Stomach (tissue), 4 donors: Measurements from ENCODE around the gene PALB2.

Experiments
- EP300 ChIP-seq: sonication (generic); formaldehyde crosslinking; IDR thresholded peaks from one replicate; pipeline ENCODE4 v1.6.1; 2017; ENCODE audit warnings: antibody characterized with exemption
- TF ChIP-seq, protein P1 (sequence below), 7 experiments: fragments of 450-650 bp in 4 of 7; fragments of 200-600 bp in 3 of 7; sonication (generic) in 3 of 7; IDR thresholded peaks; one replicate each; pipeline ENCODE4 v1.5.1; 2016 to 2019; ENCODE audit warnings: antibody characterized with exemption in 7 of 7, control low read depth in 2 of 7, mild to moderate bottlenecking in 1 of 7

DNA sequence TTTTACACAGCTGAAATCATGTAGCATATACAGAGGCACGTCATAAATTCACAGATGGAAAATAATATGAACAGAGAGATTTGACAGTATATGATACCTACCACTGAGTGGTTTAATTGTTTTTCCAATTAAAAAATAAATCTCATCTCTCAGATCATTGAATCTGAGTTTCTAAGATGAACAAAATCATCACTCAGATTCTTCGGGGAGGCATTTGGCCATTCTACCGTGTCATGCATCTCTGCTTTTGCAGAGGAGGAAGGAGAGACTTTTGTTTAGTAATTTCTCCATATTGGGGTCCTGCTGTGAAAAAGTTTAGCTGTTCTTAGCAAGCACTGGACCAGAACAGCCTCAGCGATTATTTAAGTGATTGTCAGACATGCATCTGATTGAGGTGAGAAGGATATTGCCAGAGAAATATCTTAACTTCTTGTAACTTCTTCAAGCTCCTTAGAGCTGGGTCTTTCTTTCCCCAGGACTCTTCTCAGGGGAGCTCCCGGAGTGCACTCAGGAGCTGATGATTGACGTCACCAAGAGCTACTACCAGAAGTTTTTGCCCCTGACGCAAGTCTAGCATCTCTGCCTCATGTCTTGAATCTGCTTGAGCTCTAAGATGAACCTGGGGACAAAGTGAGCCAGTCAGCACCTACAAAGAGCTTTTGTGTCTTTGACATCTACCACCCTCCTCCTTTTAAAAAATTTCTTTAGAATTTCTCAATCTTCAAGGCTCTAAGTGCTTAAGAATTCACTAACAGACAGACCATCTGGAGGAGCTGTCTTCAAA, 25.7 kb upstream of the PALB2 start:
- TF ChIP-seq, protein P1, sequence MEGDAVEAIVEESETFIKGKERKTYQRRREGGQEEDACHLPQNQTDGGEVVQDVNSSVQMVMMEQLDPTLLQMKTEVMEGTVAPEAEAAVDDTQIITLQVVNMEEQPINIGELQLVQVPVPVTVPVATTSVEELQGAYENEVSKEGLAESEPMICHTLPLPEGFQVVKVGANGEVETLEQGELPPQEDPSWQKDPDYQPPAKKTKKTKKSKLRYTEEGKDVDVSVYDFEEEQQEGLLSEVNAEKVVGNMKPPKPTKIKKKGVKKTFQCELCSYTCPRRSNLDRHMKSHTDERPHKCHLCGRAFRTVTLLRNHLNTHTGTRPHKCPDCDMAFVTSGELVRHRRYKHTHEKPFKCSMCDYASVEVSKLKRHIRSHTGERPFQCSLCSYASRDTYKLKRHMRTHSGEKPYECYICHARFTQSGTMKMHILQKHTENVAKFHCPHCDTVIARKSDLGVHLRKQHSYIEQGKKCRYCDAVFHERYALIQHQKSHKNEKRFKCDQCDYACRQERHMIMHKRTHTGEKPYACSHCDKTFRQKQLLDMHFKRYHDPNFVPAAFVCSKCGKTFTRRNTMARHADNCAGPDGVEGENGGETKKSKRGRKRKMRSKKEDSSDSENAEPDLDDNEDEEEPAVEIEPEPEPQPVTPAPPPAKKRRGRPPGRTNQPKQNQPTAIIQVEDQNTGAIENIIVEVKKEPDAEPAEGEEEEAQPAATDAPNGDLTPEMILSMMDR (IDR thresholded peaks at IDR 0.05): no peak
- TF ChIP-seq EP300: no peak
